Kidney (tissue), 14 donors: ENCODE results near the gene REEP3. TPM values are rescaled to one million over a fixed set of nuclear protein-coding genes. Genes with fewer than 3 reads are reported as not detected.

ENCODE experiments used
- DNase-seq, 5 donors: peaks; one replicate each; pipeline ENCODE4 v3.0.0-alpha.2; 2013 to 2020
- FAIRE-seq: peaks from 2 replicates; lab custom pipeline; 2012; peaks lifted over from hg19 to GRCh38; lab: Jason Lieb, UNC
- H3K27ac ChIP-seq, 2 donors: one replicate each; pipeline ENCODE4 v1.7.0; 2013; ENCODE audit warnings: low read depth in 2 of 2, low read length in 2 of 2, inconsistent platforms in 1 of 2
- H3K27me3 ChIP-seq: one replicate; pipeline ENCODE4 v1.7.1; 2013; ENCODE audit warnings: low read length, inconsistent platforms; ENCODE audit not compliant: control insufficient read depth, insufficient read depth
- H3K36me3 ChIP-seq, 3 donors: one replicate each; pipeline versions ENCODE4 v1.7.0 to v1.7.1; 2013; ENCODE audit warnings: low read length in 3 of 3, control low read depth in 1 of 3, inconsistent platforms in 1 of 3; ENCODE audit not compliant: insufficient read depth in 3 of 3, control insufficient read depth in 2 of 3
- H3K4me1 ChIP-seq, 3 donors: one replicate each; pipeline versions ENCODE4 v1.7.0 to v1.7.1; 2013; ENCODE audit warnings: low read length in 3 of 3, inconsistent platforms in 1 of 3, low read depth in 1 of 3; ENCODE audit not compliant: control insufficient read depth in 2 of 3, insufficient read depth in 2 of 3
- H3K4me3 ChIP-seq, 3 donors: one replicate each; pipeline versions ENCODE4 v1.7.0 to v1.8.1; 2013; ENCODE audit warnings: low read length in 3 of 3, control low read depth in 1 of 3, inconsistent platforms in 1 of 3
- H3K9ac ChIP-seq, 3 donors: one replicate each; pipeline versions ENCODE4 v1.7.0 to v1.7.1; 2013; ENCODE audit warnings: low read length in 3 of 3, control low read depth in 1 of 3, inconsistent platforms in 1 of 3
- H3K9me3 ChIP-seq, 3 donors: one replicate each; pipeline versions ENCODE4 v1.7.0 to v1.7.1; 2013; ENCODE audit warnings: low read length in 3 of 3, control low read depth in 1 of 3, inconsistent platforms in 1 of 3; ENCODE audit not compliant: control insufficient read depth in 2 of 3, insufficient read depth in 1 of 3
- intact Hi-C: fragments of 100-400 bp; cut with DNase I; formaldehyde crosslinking; loops from one replicate; pipeline ENCODE4 v1.11.1; 2022
- polyA plus RNA-seq: library from polyadenylated mRNA; stranded (reverse); fragments of 350-450 nt; fragmentation: Illumina TruSeq; extraction: RNeasy Lipid Tissue Mini Kit (QIAGEN cat#74804); gene quantifications from one replicate; pipeline ENCODE4 v1.2.3, GENCODE V29; 2014; ENCODE audit warnings: low read depth, low replicate concordance; ENCODE audit not compliant: insufficient read depth
- total RNA-seq: library from RNA; stranded (reverse); fragmentation: NEBNext Ultra II Directional; extraction: Animal tissue kit (Norgen Biotek cat#: 25700); gene quantifications from one replicate; pipeline ENCODE4 v1.2.1, GENCODE V29; 2021
- TF ChIP-seq, protein P1 (sequence below): IDR thresholded peaks from 3 replicates; pipeline ENCODE4 v1.5.1; 2012; ENCODE audit warnings: mild to moderate bottlenecking, moderate library complexity, borderline replicate concordance; ENCODE audit not compliant: insufficient read depth; ENCODE audit errors: extremely low read depth
- donor health status: control.
- donor health status: control.
- donor health status: control.
- donor health status: control.
- donor health status: control.
- donor health status: DM: yes; HTN: yes; CAD: no.
- donor health status: Normal renal cell carcinoma (clear cell type).

REEP3 gene
- total and polyA plus RNA-seq, 2 donors from 2014 or later, result 12.7 to 34.6 TPM

DNA sequence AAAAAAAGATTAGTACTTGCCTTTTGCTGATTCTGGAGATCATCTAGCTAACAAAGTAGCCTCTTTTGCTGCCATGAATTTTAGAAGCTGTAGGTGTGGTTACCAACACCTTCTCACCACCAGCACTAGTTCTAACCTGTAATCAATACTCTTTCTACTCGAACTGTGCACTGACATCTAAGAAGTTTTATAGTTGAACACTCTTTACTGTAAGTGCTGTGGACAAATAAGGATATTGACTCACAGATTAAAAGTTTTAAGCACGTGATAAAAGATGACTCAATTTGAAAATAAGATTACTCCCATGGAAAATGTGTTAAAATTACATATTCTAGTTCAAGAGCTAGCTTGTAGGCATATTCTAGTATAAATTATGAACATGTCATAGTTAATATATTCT is 89.9 kb downstream of the REEP3 start:
- H3K36me3 ChIP-seq, result no peaks in the 10 kb centered on the region
- TF ChIP-seq, protein P1, sequence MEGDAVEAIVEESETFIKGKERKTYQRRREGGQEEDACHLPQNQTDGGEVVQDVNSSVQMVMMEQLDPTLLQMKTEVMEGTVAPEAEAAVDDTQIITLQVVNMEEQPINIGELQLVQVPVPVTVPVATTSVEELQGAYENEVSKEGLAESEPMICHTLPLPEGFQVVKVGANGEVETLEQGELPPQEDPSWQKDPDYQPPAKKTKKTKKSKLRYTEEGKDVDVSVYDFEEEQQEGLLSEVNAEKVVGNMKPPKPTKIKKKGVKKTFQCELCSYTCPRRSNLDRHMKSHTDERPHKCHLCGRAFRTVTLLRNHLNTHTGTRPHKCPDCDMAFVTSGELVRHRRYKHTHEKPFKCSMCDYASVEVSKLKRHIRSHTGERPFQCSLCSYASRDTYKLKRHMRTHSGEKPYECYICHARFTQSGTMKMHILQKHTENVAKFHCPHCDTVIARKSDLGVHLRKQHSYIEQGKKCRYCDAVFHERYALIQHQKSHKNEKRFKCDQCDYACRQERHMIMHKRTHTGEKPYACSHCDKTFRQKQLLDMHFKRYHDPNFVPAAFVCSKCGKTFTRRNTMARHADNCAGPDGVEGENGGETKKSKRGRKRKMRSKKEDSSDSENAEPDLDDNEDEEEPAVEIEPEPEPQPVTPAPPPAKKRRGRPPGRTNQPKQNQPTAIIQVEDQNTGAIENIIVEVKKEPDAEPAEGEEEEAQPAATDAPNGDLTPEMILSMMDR, result no peak
- no peak overlapping the region for H3K4me3 ChIP-seq
- H3K27ac ChIP-seq, result no peak overlapping the region
- no peaks in the 10 kb centered on the region for H3K9me3 ChIP-seq
- H3K27me3 ChIP-seq, result no peaks in the 10 kb centered on the region
- no peak for DNase-seq
- intact Hi-C loops, result no loop called here
- FAIRE-seq, result no peak
- H3K4me1 ChIP-seq, result no peaks in the 10 kb centered on the region
- H3K9ac ChIP-seq, result no peak overlapping the region

DNA sequence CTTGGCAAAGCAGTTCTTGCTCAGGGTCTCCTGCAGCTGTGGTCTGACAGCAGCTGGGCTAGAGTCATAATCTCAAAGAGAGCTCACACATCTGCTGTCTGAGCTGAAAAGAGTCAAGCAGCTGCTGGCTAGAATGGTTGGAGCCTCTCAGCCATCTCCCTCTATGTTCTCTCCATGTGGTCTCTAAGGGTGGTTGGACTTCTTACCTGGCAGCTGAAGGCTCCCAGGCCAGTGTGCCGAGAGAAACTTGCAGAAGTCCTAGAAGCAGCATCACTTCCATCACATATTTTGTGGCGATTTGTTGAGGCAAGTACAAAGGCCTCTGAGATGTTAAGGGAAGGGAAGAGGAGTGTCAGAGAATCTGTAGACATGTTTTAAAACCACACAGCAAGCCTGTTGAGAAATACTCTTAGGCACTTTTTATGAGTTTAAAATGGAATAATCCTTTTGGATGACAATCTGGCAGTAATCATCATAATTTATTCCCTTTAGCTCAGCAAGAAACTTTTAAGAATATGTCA is 93.2 kb downstream of the REEP3 start:
- TF ChIP-seq, protein P1, result no peak
- no peaks in the 10 kb centered on the region for H3K9me3 ChIP-seq
- no peaks in the 10 kb centered on the region for H3K4me1 ChIP-seq
- no peak overlapping the region for H3K9ac ChIP-seq
- DNase-seq (peak in 2 of 5 donors; percentile 52 to 86), FAIRE-seq (no peak)
- no peaks in the 10 kb centered on the region for H3K27me3 ChIP-seq
- no peaks in the 10 kb centered on the region for H3K36me3 ChIP-seq
- intact Hi-C loops, result no loop called here
- H3K4me3 ChIP-seq, result no peak overlapping the region
- H3K27ac ChIP-seq, result no peak overlapping the region

DNA sequence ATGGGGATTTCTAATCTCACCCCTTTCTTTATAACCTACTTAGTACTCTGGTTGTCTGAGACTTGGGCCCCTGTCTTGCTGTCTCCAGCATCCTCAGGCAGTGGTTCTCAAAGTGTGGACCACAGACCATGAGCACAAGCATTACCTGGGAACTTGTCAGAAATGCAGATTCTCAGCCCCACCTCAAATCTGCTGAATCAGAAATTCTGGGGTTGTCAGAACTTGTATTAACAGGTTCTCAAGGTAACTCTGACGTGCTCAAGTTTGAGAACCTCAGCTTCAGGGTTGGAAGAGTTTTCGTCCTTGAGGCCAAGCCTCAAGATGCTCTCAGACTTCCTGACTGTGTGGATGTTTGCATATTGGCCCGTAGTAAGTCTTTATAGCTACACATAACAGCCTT is 97.4 kb downstream of the REEP3 start:
- Histone ChIP-seq H3K4me3 (no peak overlapping the region), H3K4me1 (no peaks in the 10 kb centered on the region), H3K36me3 (no peaks in the 10 kb centered on the region), H3K9me3 (no peaks in the 10 kb centered on the region), H3K9ac (no peak overlapping the region), H3K27ac (no peak overlapping the region), H3K27me3 (no peaks in the 10 kb centered on the region)
- DNase-seq (no peak), FAIRE-seq (no peak)
- intact Hi-C loops, result no loop called here
- TF ChIP-seq, protein P1, result no peak

DNA sequence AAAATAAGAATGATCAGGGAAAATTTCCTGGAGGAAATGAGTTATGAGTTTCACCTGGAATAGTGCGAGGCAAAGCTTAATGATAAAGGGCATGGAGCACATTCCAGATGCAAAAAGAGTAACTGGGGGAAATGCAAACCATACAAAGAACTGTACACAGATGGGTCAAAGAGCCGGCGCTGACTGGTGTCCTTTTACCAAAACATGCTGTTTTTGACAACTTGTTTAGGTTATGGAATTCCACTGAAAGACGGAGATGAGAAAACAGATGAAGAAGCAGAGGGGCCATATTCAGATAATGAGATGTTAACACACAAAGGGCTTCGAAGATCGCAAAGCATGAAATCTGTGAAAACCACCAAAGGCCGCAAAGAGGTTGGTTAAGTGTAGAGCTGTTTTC is 98.2 kb downstream of the REEP3 start:
- Histone ChIP-seq H3K9me3 (no peaks in the 10 kb centered on the region), H3K4me3 (no peak overlapping the region), H3K36me3 (no peaks in the 10 kb centered on the region), H3K27ac (no peak overlapping the region), H3K9ac (no peak overlapping the region), H3K4me1 (no peaks in the 10 kb centered on the region), H3K27me3 (no peaks in the 10 kb centered on the region)
- TF ChIP-seq, protein P1, result no peak
- no peak for DNase-seq
- intact Hi-C loops, result no loop called here
- FAIRE-seq, result no peak
